A673 (cell line): Measurements from ENCODE around the gene LRIF1. TPM values are rescaled to one million over a fixed set of nuclear protein-coding genes. Genes with fewer than 3 reads are reported as not detected.

Experiments
- BruUV-seq: library from RNA; stranded (reverse); fragments of 400-500 nt; replicated peaks from 2 replicates; lab custom pipeline; 2021; lab: Mats Ljungman, UMichigan
- CTCF ChIA-PET: fragments of 300-600 bp; sonication (Branson Sonifier 250); formaldehyde crosslinking; loops from one replicate; lab custom pipeline; 2022; ENCODE audit warnings: antibody characterized with exemption; lab: Charles Lee
- POLR2A ChIA-PET: fragments of 300-600 bp; sonication (Branson Sonifier 250); formaldehyde crosslinking; loops from one replicate; lab custom pipeline; 2022; ENCODE audit warnings: antibody characterized with exemption; ENCODE audit not compliant: low non-redundant PET; lab: Charles Lee
- DNase-seq: peaks from one replicate; pipeline ENCODE4 v3.0.0-alpha.2; 2015; ENCODE audit warnings: low spot score
- H3K27ac ChIP-seq: fragments of 200-600 bp; sonication (generic); 2 replicates; pipeline ENCODE4 v1.5.1; 2016; ENCODE audit warnings: mixed run types, low read depth, mild to moderate bottlenecking, mixed read lengths, antibody characterized with exemption, low read length; ENCODE audit not compliant: poor library complexity, severe bottlenecking
- H3K27me3 ChIP-seq: fragments of 200-600 bp; sonication (generic); replicated peaks from 2 replicates; pipeline ENCODE4 v1.6.1; 2017; ENCODE audit warnings: mixed run types, low read depth, mild to moderate bottlenecking, mixed read lengths, antibody characterized with exemption, low read length; ENCODE audit not compliant: insufficient read depth, poor library complexity
- H3K36me3 ChIP-seq: fragments of 200-600 bp; sonication (generic); 2 replicates; pipeline ENCODE4 v1.6.1; 2016; ENCODE audit warnings: mixed run types, mild to moderate bottlenecking, mixed read lengths, antibody characterized with exemption, low read length; ENCODE audit not compliant: insufficient read depth, poor library complexity, severe bottlenecking
- H3K4me1 ChIP-seq: fragments of 200-600 bp; sonication (generic); 2 replicates; pipeline ENCODE4 v1.6.1; 2017; ENCODE audit warnings: mixed run types, mild to moderate bottlenecking, mixed read lengths, antibody characterized with exemption, low read length; ENCODE audit not compliant: insufficient read depth, poor library complexity, severe bottlenecking
- H3K4me3 ChIP-seq: fragments of 200-600 bp; sonication (generic); 2 replicates; pipeline ENCODE4 v1.5.1; 2016; ENCODE audit warnings: low read depth, mixed run types, mild to moderate bottlenecking, mixed read lengths, low read length; ENCODE audit not compliant: poor library complexity, severe bottlenecking
- H3K9me3 ChIP-seq: fragments of 200-600 bp; sonication (generic); 2 replicates; pipeline ENCODE4 v1.6.1; 2016; ENCODE audit warnings: mixed run types, low read depth, mild to moderate bottlenecking, mixed read lengths, antibody characterized with exemption, low read length; ENCODE audit not compliant: poor library complexity, severe bottlenecking
- EZH2 ChIP-seq: fragments of 200-600 bp; sonication (generic); IDR thresholded peaks from 2 replicates; pipeline ENCODE4 v1.6.1; 2017; ENCODE audit warnings: borderline replicate concordance, low read depth, mild to moderate bottlenecking, mixed read lengths, antibody characterized with exemption, low read length; ENCODE audit not compliant: poor library complexity, severe bottlenecking
- intact Hi-C: fragments of 100-400 bp; cut with micrococcal nuclease; formaldehyde crosslinking; loops from one replicate; pipeline ENCODE4 v1.10.0; 2022; ENCODE audit not compliant: unreplicated experiment
- total RNA-seq: library from RNA; stranded (reverse); gene quantifications from 2 replicates; pipeline ENCODE4 v1.2.3, GENCODE V29; 2021
- TF ChIP-seq, protein P1 (sequence below): fragments of 300-800, 200-600 bp; sonication (generic); conservative IDR thresholded peaks from 2 replicates; pipeline ENCODE4 v1.5.1; 2017; ENCODE audit warnings: low read depth, mild to moderate bottlenecking, antibody characterized with exemption, low read length, moderate library complexity, mixed read lengths

Gene LRIF1
- total RNA-seq, 1 experiment from 2014 or later: 18.7 TPM

DNA sequence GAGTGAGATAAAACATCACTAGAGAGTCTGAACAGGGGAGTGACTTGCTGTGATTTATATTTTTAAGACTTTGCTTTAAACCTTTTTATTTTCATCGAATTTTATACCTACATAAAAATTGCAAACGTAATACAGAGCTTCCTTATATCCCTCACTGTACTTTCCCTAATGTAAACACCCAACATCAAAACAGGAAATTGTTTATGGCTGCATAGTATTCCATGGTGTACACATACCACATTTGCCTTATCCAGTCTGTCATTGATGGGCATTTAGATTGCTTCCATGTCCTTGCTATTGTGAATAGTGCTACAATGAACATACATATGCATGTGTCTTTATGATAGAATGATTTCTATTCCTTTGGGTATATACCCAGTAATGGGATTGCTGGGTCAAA is 34.8 kb downstream of the LRIF1 start:
- no peak overlapping the region for H3K4me3 ChIP-seq
- no peaks in the 10 kb centered on the region for H3K27me3 ChIP-seq
- CTCF ChIA-PET: no interaction called here
- no peak for TF ChIP-seq EZH2
- no peak overlapping the region for H3K27ac ChIP-seq
- no peaks in the 10 kb centered on the region for H3K9me3 ChIP-seq
- no peaks in the 10 kb centered on the region for H3K36me3 ChIP-seq
- POLR2A ChIA-PET: no interaction called here
- BruUV-seq: no TSS peak
- no peaks in the 10 kb centered on the region for H3K4me1 ChIP-seq
- intact Hi-C loops: no loop called here
- DNase-seq: no peak

DNA sequence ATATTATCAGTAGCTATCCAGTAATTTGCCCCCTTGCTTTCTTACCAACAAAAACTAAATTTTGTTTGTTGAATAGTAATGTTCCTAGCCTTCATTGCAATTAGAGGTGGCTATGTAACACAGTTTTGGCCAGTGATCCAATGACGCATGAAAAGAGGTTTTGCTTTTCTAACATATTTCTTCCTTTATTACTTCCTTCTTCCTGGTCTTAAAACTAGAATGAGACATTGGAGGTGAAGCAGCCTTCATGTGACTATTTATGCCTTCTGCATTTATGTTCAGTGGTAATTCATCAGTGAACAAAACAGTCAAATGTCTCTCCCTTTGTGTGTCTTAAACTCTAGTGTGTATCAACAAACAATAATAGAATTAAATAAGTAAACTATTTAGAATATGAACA is 35.5 kb downstream of the LRIF1 start:
- Histone ChIP-seq H3K4me3 (no peak overlapping the region), H3K27ac (no peak overlapping the region), H3K9me3 (no peaks in the 10 kb centered on the region), H3K27me3 (no peaks in the 10 kb centered on the region), H3K36me3 (no peaks in the 10 kb centered on the region), H3K4me1 (no peaks in the 10 kb centered on the region)
- intact Hi-C loops: no loop called here
- no TSS peak for BruUV-seq
- TF ChIP-seq EZH2: no peak
- TF ChIP-seq, protein P1, sequence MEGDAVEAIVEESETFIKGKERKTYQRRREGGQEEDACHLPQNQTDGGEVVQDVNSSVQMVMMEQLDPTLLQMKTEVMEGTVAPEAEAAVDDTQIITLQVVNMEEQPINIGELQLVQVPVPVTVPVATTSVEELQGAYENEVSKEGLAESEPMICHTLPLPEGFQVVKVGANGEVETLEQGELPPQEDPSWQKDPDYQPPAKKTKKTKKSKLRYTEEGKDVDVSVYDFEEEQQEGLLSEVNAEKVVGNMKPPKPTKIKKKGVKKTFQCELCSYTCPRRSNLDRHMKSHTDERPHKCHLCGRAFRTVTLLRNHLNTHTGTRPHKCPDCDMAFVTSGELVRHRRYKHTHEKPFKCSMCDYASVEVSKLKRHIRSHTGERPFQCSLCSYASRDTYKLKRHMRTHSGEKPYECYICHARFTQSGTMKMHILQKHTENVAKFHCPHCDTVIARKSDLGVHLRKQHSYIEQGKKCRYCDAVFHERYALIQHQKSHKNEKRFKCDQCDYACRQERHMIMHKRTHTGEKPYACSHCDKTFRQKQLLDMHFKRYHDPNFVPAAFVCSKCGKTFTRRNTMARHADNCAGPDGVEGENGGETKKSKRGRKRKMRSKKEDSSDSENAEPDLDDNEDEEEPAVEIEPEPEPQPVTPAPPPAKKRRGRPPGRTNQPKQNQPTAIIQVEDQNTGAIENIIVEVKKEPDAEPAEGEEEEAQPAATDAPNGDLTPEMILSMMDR: no peak
- DNase-seq: no peak
- CTCF ChIA-PET: no interaction called here
- POLR2A ChIA-PET: no interaction called here

DNA sequence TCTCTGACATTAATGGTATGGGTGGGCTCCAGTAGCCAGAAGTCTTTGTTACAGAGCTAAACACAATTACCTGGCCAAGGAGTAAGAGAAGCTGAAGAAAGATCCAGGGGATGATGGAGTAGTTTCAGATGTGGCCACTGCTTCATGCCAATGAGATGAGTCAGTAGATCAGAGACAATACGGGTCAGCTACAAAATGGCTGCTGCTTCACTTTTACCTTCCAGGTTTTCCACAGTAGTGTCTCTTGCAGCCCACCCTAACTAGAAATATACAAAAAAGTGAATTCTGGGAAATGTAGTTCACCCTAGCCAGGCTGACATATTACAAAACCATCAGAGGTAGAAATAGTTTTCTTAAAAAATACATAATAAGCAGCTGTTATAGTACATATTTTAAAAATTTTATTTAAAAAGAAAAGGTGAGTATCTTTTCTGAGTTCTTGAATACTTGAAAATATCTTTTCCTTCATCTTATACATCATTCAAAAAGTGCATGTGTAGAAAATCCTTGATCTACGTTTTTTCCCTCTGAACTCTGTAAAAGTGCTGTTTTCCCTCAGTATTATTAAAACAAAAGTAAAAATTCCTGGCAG is 36.1 kb downstream of the LRIF1 start:
- Histone ChIP-seq H3K27me3 (no peaks in the 10 kb centered on the region), H3K9me3 (no peaks in the 10 kb centered on the region), H3K4me1 (no peaks in the 10 kb centered on the region), H3K27ac (no peak overlapping the region), H3K36me3 (no peaks in the 10 kb centered on the region), H3K4me3 (no peak overlapping the region)
- CTCF ChIA-PET: no interaction called here
- TF ChIP-seq EZH2: no peak
- TF ChIP-seq, protein P1: no peak
- BruUV-seq: no TSS peak
- DNase-seq: no peak
- POLR2A ChIA-PET: no interaction called here
- intact Hi-C loops: no loop called here

DNA sequence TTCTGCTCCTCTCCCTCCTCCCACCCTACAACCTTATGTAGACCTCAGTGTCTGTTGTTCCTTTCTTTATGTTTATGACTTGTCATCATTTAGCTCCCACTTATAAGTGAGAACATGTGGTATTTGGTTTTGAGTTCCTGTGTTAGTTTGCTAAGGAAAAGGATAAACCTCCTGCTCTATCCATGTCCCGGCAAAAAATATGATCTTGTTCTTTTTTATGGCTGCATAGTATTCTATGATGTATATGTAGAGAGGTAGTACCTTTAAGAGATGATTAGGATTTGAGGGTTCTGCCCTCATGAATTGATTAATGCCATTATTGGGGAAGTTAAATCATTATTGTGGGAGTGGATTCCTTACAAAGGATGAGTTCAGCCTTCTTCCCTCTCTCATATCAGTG is 41.8 kb downstream of the LRIF1 start:
- TF ChIP-seq, protein P1: no peak
- TF ChIP-seq EZH2: no peak
- no peaks in the 10 kb centered on the region for H3K27me3 ChIP-seq
- no peak for DNase-seq
- no peak overlapping the region for H3K4me3 ChIP-seq
- no peaks in the 10 kb centered on the region for H3K36me3 ChIP-seq
- ChIA-PET CTCF (no interaction called here), POLR2A (no interaction called here)
- intact Hi-C loops: no loop called here
- no TSS peak for BruUV-seq
- peaks cover under 1% of the 10 kb centered on the region for H3K4me1 ChIP-seq
- no peak overlapping the region for H3K27ac ChIP-seq
- H3K9me3 ChIP-seq: no peaks in the 10 kb centered on the region
